IMR-90 (cell line): Measurements from ENCODE around the gene CEMP1. TPM values are rescaled to one million over a fixed set of nuclear protein-coding genes. Genes with fewer than 3 reads are reported as not detected.

Experiments used
- ATAC-seq: fragments of 200-7000 bp; cut with Tn5 transposase; 2 replicates; pipeline ENCODE4 v1.9.1; 2020; ENCODE audit warnings: low read depth, mild to moderate bottlenecking, moderate library complexity
- BruUV-seq: library from RNA; stranded (reverse); fragments of 400-500 nt; replicated peaks from 2 replicates; lab custom pipeline; 2021; lab: Mats Ljungman, UMichigan
- CTCF ChIA-PET: fragments of 300-600 bp; formaldehyde crosslinking; extraction: SDS; loops from one replicate; lab custom pipeline; 2021; ENCODE audit warnings: antibody characterized with exemption; lab: Yijun Ruan, JAX
- POLR2A ChIA-PET: fragments of 300-600 bp; sonication (Branson Sonifier 250); formaldehyde crosslinking; loops from one replicate; lab custom pipeline; 2022; ENCODE audit warnings: antibody characterized with exemption; ENCODE audit not compliant: unreplicated experiment; lab: Charles Lee
- DNase-seq: peaks from one replicate; pipeline ENCODE4 v3.0.0; 2013
- H2AFZ ChIP-seq: replicated peaks from 2 replicates; pipeline ENCODE3; 2013; ENCODE audit warnings: low read length, mild to moderate bottlenecking; ENCODE audit not compliant: poor library complexity
- H2AK5ac ChIP-seq: 2 replicates; pipeline ENCODE4 v1.6.1; 2013; ENCODE audit warnings: low read depth, low read length, inconsistent platforms
- H2AK9ac ChIP-seq: replicated peaks from 2 replicates; pipeline ENCODE3; 2013; ENCODE audit warnings: mild to moderate bottlenecking, low read depth, low read length, moderate library complexity; ENCODE audit not compliant: poor library complexity
- H2BK120ac ChIP-seq: 2 replicates; pipeline ENCODE4 v1.6.1; 2013; ENCODE audit warnings: low read depth, low read length, inconsistent platforms
- H2BK15ac ChIP-seq: 3 replicates; pipeline ENCODE4 v1.6.1; 2013; ENCODE audit warnings: low read depth, low read length, inconsistent platforms
- H2BK20ac ChIP-seq: 2 replicates; pipeline ENCODE4 v1.6.1; 2013; ENCODE audit warnings: low read depth, mild to moderate bottlenecking, inconsistent platforms, low read length, moderate library complexity
- H2BK5ac ChIP-seq: 2 replicates; pipeline ENCODE4 v1.6.1; 2013; ENCODE audit warnings: mild to moderate bottlenecking, low read depth, low read length, inconsistent platforms; ENCODE audit not compliant: poor library complexity, severe bottlenecking
- H3K14ac ChIP-seq: replicated peaks from 2 replicates; pipeline ENCODE4 v1.6.1; 2013; ENCODE audit warnings: low read depth, low read length, inconsistent platforms
- H3K18ac ChIP-seq: 2 replicates; pipeline ENCODE4 v1.6.1; 2013; ENCODE audit warnings: low read depth, low read length, control low read depth
- H3K23ac ChIP-seq: 2 replicates; pipeline ENCODE4 v1.6.1; 2013; ENCODE audit warnings: low read depth, low read length, inconsistent platforms
- H3K27ac ChIP-seq: 2 replicates; pipeline ENCODE4 v1.5.1; 2013; ENCODE audit warnings: mild to moderate bottlenecking, control low read depth, low read length; ENCODE audit not compliant: insufficient read depth
- H3K27me3 ChIP-seq: 2 replicates; pipeline ENCODE4 v1.6.1; 2013; ENCODE audit warnings: low read length; ENCODE audit not compliant: control insufficient read depth, insufficient read depth
- H3K36me3 ChIP-seq: 2 replicates; pipeline ENCODE4 v1.6.1; 2013; ENCODE audit warnings: low read length, mixed read lengths; ENCODE audit not compliant: control insufficient read depth, insufficient read depth
- H3K4ac ChIP-seq: 2 replicates; pipeline ENCODE4 v1.6.1; 2013; ENCODE audit warnings: low read depth, low read length, inconsistent platforms
- H3K4me1 ChIP-seq: 2 replicates; pipeline ENCODE4 v1.6.1; 2013; ENCODE audit warnings: low read length, mixed read lengths; ENCODE audit not compliant: control insufficient read depth, insufficient read depth
- H3K4me2 ChIP-seq: 2 replicates; pipeline ENCODE4 v1.6.1; 2013; ENCODE audit warnings: low read depth, mild to moderate bottlenecking, control low read depth, low read length, moderate library complexity
- H3K4me3 ChIP-seq: 2 replicates; pipeline ENCODE4 v1.5.1; 2013; ENCODE audit warnings: low read depth, mild to moderate bottlenecking, control low read depth, low read length, moderate library complexity; ENCODE audit not compliant: insufficient read depth
- H3K56ac ChIP-seq: 2 replicates; pipeline ENCODE4 v1.6.1; 2013; ENCODE audit warnings: low read length, inconsistent platforms; ENCODE audit not compliant: insufficient read depth; ENCODE audit errors: extremely low read depth
- H3K79me1 ChIP-seq, 2 experiments: 2 replicates each; pipeline ENCODE4 v1.6.1; 2013; ENCODE audit warnings: low read length in 2 of 2, inconsistent platforms in 1 of 2, low read depth in 1 of 2
- H3K9ac ChIP-seq: 2 replicates; pipeline ENCODE4 v1.6.1; 2013; ENCODE audit warnings: low read depth, low read length, control low read depth
- H3K9me1 ChIP-seq: 2 replicates; pipeline ENCODE4 v1.6.1; 2013; ENCODE audit warnings: low read length, inconsistent platforms; ENCODE audit not compliant: insufficient read depth
- H3K9me3 ChIP-seq: 2 replicates; pipeline ENCODE4 v1.6.1; 2013; ENCODE audit warnings: low read length; ENCODE audit not compliant: control insufficient read depth, insufficient read depth
- H4K20me1 ChIP-seq: 2 replicates; pipeline ENCODE4 v1.6.1; 2013; ENCODE audit warnings: low read length, inconsistent platforms; ENCODE audit not compliant: insufficient read depth
- H4K5ac ChIP-seq: 2 replicates; pipeline ENCODE4 v1.6.1; 2013; ENCODE audit warnings: mild to moderate bottlenecking, low read depth, low read length, control low read depth
- H4K8ac ChIP-seq, 2 experiments: 2 replicates each; pipeline ENCODE4 v1.6.1; 2013; ENCODE audit warnings: low read depth in 2 of 2, low read length in 2 of 2, control low read depth in 1 of 2, inconsistent platforms in 1 of 2
- H4K91ac ChIP-seq: 2 replicates; pipeline ENCODE4 v1.6.1; 2013; ENCODE audit warnings: low read depth, low read length, inconsistent platforms; ENCODE audit not compliant: insufficient read depth
- ELK1 ChIP-seq: fragments of 150-350 bp; IDR thresholded peaks from 2 replicates; pipeline ENCODE4 v1.6.1; 2016; ENCODE audit warnings: low read depth, mild to moderate bottlenecking, low read length, moderate library complexity, borderline replicate concordance
- FOS ChIP-seq: fragments of 150-350 bp; IDR thresholded peaks from 2 replicates; pipeline ENCODE4 v1.6.1; 2016; ENCODE audit warnings: low read depth, low read length
- MXI1 ChIP-seq: IDR thresholded peaks from 2 replicates; pipeline ENCODE4 v1.6.1; 2012; ENCODE audit warnings: low read depth, mild to moderate bottlenecking, low read length, moderate library complexity, borderline replicate concordance
- RCOR1 ChIP-seq: IDR thresholded peaks from 2 replicates; pipeline ENCODE4 v1.6.1; 2012; ENCODE audit warnings: mild to moderate bottlenecking, low read length, improper control_type of control experiment; ENCODE audit not compliant: insufficient replicate concordance
- WGBS, 2 experiments: methylation state at CpG; one replicate each; pipeline versions ENCODE4 v1.1.5 to v1.1.7; 2013; ENCODE audit warnings: missing lambda C conversion rate in 2 of 2; ENCODE audit not compliant: insufficient read length in 1 of 2; ENCODE audit errors: extremely low coverage in 2 of 2; 5-methylcytosine and 5-hydroxymethylcytosine counted together
- dilution Hi-C: fragments of 300-500 bp; cut with HindIII; formaldehyde crosslinking; loops from one replicate; pipeline ENCODE4 v1.14.3; 2018; ENCODE audit warnings: low sequenced_read_pairs; ENCODE audit not compliant: unreplicated experiment
- in situ Hi-C: fragments of 300-500 bp; cut with MboI; formaldehyde crosslinking; loops from 3 replicates; pipeline ENCODE4 v1.14.3; 2019; ENCODE audit warnings: low sequenced_read_pairs, inconsistent platforms, mixed read lengths
- intact Hi-C: fragments of 100-400 bp; cut with micrococcal nuclease; formaldehyde crosslinking; loops from 2 replicates; pipeline ENCODE4 v1.10.0; 2022
- polyA plus RNA-seq, 3 experiments: library from polyadenylated mRNA; depleted of rRNA; stranded (reverse); fragments of >200 nt; gene quantifications; 2 replicates each; pipeline ENCODE4 v1.2.3, GENCODE V29; 2012; ENCODE audit warnings: low replicate concordance in 1 of 3
- total RNA-seq: library from RNA; depleted of rRNA; stranded (reverse); fragments of >200 nt; gene quantifications from 2 replicates; pipeline ENCODE4 v1.2.3, GENCODE V29; 2012

CEMP1 gene
- total and polyA plus RNA-seq, 2 of the 4 experiments (the other 2 are of a cell fraction) = not detected

GRCh38 chr16:2487517-2487842, 43.7 kb downstream of the CEMP1 start:
- DNase-seq = peak; percentile 11
- peak; percentile 21 for ATAC-seq
- Histone ChIP-seq H3K9me3 (no peaks in the 10 kb centered on the region), H2BK120ac (no peak overlapping the region), H4K5ac (no peak overlapping the region; the same call in 1 of the 2 replicates), H3K27ac (no peak overlapping the region), H3K23ac (no peak overlapping the region; the same call in 1 of the 2 replicates), H3K9ac (peak overlapping the region; percentile 39; the same call in 1 of the 2 replicates), H2BK20ac (no peak overlapping the region), H3K79me1 (peaks cover 31 to 72% of the 10 kb centered on the region in 2 experiments), H3K9me1 (peaks cover 7% of the 10 kb centered on the region; the same call in 1 of the 2 replicates), H4K20me1 (peaks cover 21% of the 10 kb centered on the region), H3K4me2 (peak overlapping the region; percentile 14; the same call in 1 of the 2 replicates), H3K56ac (no peak overlapping the region), H3K4me1 (peaks cover 24% of the 10 kb centered on the region), H2BK15ac (no peak overlapping the region), H3K4me3 (no peak overlapping the region), H3K14ac (no peak overlapping the region), H3K27me3 (no peaks in the 10 kb centered on the region), H2AK5ac (no peak overlapping the region), H2AFZ (no peak overlapping the region), H3K18ac (no peak overlapping the region), H4K8ac (peak overlapping the region in 1 of 2 experiments; percentile 69; a peak in 1 of 4 replicates), H3K4ac (no peak overlapping the region), H2AK9ac (peak overlapping the region; percentile 35), H2BK5ac (no peak overlapping the region), H4K91ac (no peak overlapping the region), H3K36me3 (peaks cover 2% of the 10 kb centered on the region; the same call in 1 of the 2 replicates)
- in situ Hi-C loops (no loop called here), dilution Hi-C loops (no loop called here), intact Hi-C loops (no loop called here)
- ChIA-PET CTCF (no interaction called here), POLR2A (no interaction called here)
- 75% methylated on average over 7 of the region's 8 CpGs; no CpG with 5 or more reads in 1 of the 2 experiments for WGBS, 2 experiments
- TF ChIP-seq ELK1 (no peak), RCOR1 (no peak), MXI1 (no peak), FOS (no peak)
- no TSS peak for BruUV-seq
